GM04504 (cell line): ENCODE results near the gene WDR48.

Experiments
- DNase-seq: peaks from one replicate; pipeline ENCODE4 v3.0.0-alpha.2; 2012; ENCODE audit warnings: low read depth

The WDR48 gene

GRCh38 chr3:39124876-39125840, 73.3 kb downstream of the WDR48 start:
- DNase-seq = no peak

GRCh38 chr3:39125841-39126500, 74.2 kb downstream of the WDR48 start:
- no peak for DNase-seq

GRCh38 chr3:39126532-39127071, 74.8 kb downstream of the WDR48 start:
- DNase-seq = no peak

GRCh38 chr3:39127269-39127907, 75.6 kb downstream of the WDR48 start:
- DNase-seq = no peak

GRCh38 chr3:39127908-39128304, 76.1 kb downstream of the WDR48 start:
- no peak for DNase-seq

- no peak for DNase-seq
Measured at GRCh38 chr3:39128951-39129350, 77.1 kb downstream of the WDR48 start.

GRCh38 chr3:39130026-39130425, 78.2 kb downstream of the WDR48 start:
- no peak for DNase-seq

GRCh38 chr3:39130693-39131265, 79.0 kb downstream of the WDR48 start:
- no peak for DNase-seq

GRCh38 chr3:39132096-39133092, 80.6 kb downstream of the WDR48 start:
- DNase-seq = no peak

GRCh38 chr3:39133093-39133490, 81.3 kb downstream of the WDR48 start:
- DNase-seq = no peak

- no peak for DNase-seq
Measured at GRCh38 chr3:39133822-39134221, 82.0 kb downstream of the WDR48 start.

GRCh38 chr3:39134305-39134704, 82.5 kb downstream of the WDR48 start:
- no peak for DNase-seq

- DNase-seq = no peak
Measured at GRCh38 chr3:39135170-39135805, 83.5 kb downstream of the WDR48 start.

- DNase-seq = no peak
Measured at GRCh38 chr3:39136533-39137434, 85.0 kb downstream of the WDR48 start.

GRCh38 chr3:39137435-39137936, 85.7 kb downstream of the WDR48 start:
- no peak for DNase-seq

GRCh38 chr3:39137991-39138803, 86.4 kb downstream of the WDR48 start:
- no peak for DNase-seq

GRCh38 chr3:39138804-39139415, 87.1 kb downstream of the WDR48 start:
- DNase-seq = no peak

GRCh38 chr3:39139442-39139841, 87.6 kb downstream of the WDR48 start:
- DNase-seq = no peak
